HCT116 (cell line): ENCODE measurements around the gene SEMA6A. TPM values are rescaled to one million over a fixed set of nuclear protein-coding genes. Genes with fewer than 3 reads are reported as not detected.

Experiments used
- ATAC-seq: fragments of 200-7000 bp; cut with Tn5 transposase; 2 replicates; pipeline ENCODE4 v1.9.1; 2020; ENCODE audit warnings: mild to moderate bottlenecking, moderate library complexity
- BruUV-seq: library from RNA; stranded (reverse); fragments of 400-500 nt; replicated peaks from 2 replicates; lab custom pipeline; 2021; lab: Mats Ljungman, UMichigan
- CTCF ChIA-PET: fragments of 300-600 bp; sonication (Branson Sonifier 250); formaldehyde crosslinking; loops from one replicate; lab custom pipeline; 2021; ENCODE audit warnings: antibody characterized with exemption; lab: Charles Lee
- POLR2A ChIA-PET: fragments of 300-600, 350-600 bp; sonication (Branson Sonifier 250); formaldehyde crosslinking; loops from one replicate; lab custom pipeline; 2021; ENCODE audit warnings: antibody characterized with exemption; lab: Charles Lee
- RAD21 ChIA-PET, 2 experiments: fragments of 300-600 bp; sonication (Branson Sonifier 250); formaldehyde crosslinking; loops; one replicate each; lab custom pipeline; 2023; ENCODE audit warnings: low total read pairs in 2 of 2; ENCODE audit not compliant: uncharacterized antibody in 2 of 2, unreplicated experiment in 2 of 2, low non-redundant PET in 1 of 2; lab: Charles Lee
- DNase-seq: peaks from one replicate; pipeline ENCODE4 v3.0.0-alpha.2; 2010; ENCODE audit warnings: low read depth, low spot score
- H2AFZ ChIP-seq: fragments of 200-600 bp; shearing (Covaris generic), sonication (generic); 2 replicates; pipeline ENCODE4 v1.6.1; 2017; ENCODE audit warnings: low read depth, mixed run types, mixed read lengths, antibody characterized with exemption, low read length; ENCODE audit not compliant: poor library complexity, severe bottlenecking
- H3K27ac ChIP-seq: 2 replicates; pipeline ENCODE4 v1.5.1; 2012; ENCODE audit warnings: low read depth, low read length
- H3K27me3 ChIP-seq: fragments of 200-600 bp; sonication (generic); 2 replicates; pipeline ENCODE4 v1.6.1; 2016; ENCODE audit warnings: mixed run types, low read length, mixed read lengths; ENCODE audit not compliant: insufficient read depth
- H3K36me3 ChIP-seq, 2 experiments: fragments of 200-500 bp in 1 of 2; fragments of 200-600 bp in 1 of 2; sonication (Bioruptor generic) in 1 of 2; sonication (generic) in 1 of 2; 2 replicates each; pipeline versions ENCODE4 v1.5.1 to v1.6.1; 2014 to 2016; ENCODE audit warnings: low read length in 2 of 2, inconsistent platforms in 1 of 2, mixed read lengths in 1 of 2, mixed run types in 1 of 2; ENCODE audit not compliant: insufficient read depth in 2 of 2, control insufficient read depth in 1 of 2
- H3K4me1 ChIP-seq, 2 experiments: fragments of 200-600 bp in 1 of 2; sonication (generic) in 1 of 2; 2 replicates each; pipeline versions ENCODE4 v1.5.1 to v1.6.1; 2012 to 2017; ENCODE audit warnings: low read length in 2 of 2, inconsistent platforms in 1 of 2, mild to moderate bottlenecking in 1 of 2, mixed read lengths in 1 of 2, mixed run types in 1 of 2, moderate library complexity in 1 of 2; ENCODE audit not compliant: insufficient read depth in 2 of 2, control insufficient read depth in 1 of 2
- H3K4me2 ChIP-seq: fragments of 200-600 bp; sonication (generic); 2 replicates; pipeline ENCODE4 v1.6.1; 2017; ENCODE audit warnings: mixed run types, low read length, mixed read lengths
- H3K4me3 ChIP-seq, 2 experiments: fragments of 200-600 bp in 1 of 2; sonication (generic) in 1 of 2; replicated peaks in 1 of 2; 2 replicates each; pipeline ENCODE4 v1.5.1; 2011 to 2016; ENCODE audit warnings: low read length in 2 of 2, control low read depth in 1 of 2, low read depth in 1 of 2, mild to moderate bottlenecking in 1 of 2, mixed read lengths in 1 of 2, mixed run types in 1 of 2
- H3K79me2 ChIP-seq: fragments of 200-600 bp; sonication (generic); 2 replicates; pipeline ENCODE4 v1.6.1; 2017; ENCODE audit warnings: mild to moderate bottlenecking, mixed run types, low read length, moderate library complexity, mixed read lengths; ENCODE audit not compliant: insufficient read depth
- H3K9ac ChIP-seq: fragments of 200-600 bp; sonication (generic); 2 replicates; pipeline ENCODE4 v1.6.1; 2016; ENCODE audit warnings: low read length, mixed read lengths
- H3K9me2 ChIP-seq: fragments of 200-600 bp; sonication (generic), shearing (Covaris generic); 2 replicates; pipeline ENCODE4 v1.6.1; 2017; ENCODE audit warnings: mixed run types, mild to moderate bottlenecking, moderate library complexity; ENCODE audit not compliant: insufficient read depth
- H3K9me3 ChIP-seq, 2 experiments: fragments of 200-500 bp in 1 of 2; fragments of 200-600 bp in 1 of 2; sonication (Bioruptor generic) in 1 of 2; sonication (generic) in 1 of 2; 2 replicates each; pipeline ENCODE4 v1.6.1; 2014 to 2017; ENCODE audit warnings: low read length in 2 of 2, mixed read lengths in 2 of 2, inconsistent platforms in 1 of 2, low read depth in 1 of 2, mild to moderate bottlenecking in 1 of 2, mixed run types in 1 of 2, moderate library complexity in 1 of 2; ENCODE audit not compliant: control insufficient read depth in 1 of 2, insufficient read depth in 1 of 2
- H4K20me1 ChIP-seq: fragments of 200-600 bp; sonication (generic), shearing (Covaris generic); 2 replicates; pipeline ENCODE4 v1.6.1; 2017; ENCODE audit warnings: mixed run types, mild to moderate bottlenecking, moderate library complexity; ENCODE audit not compliant: insufficient read depth
- CBX3 ChIP-seq: IDR thresholded peaks from 2 replicates; pipeline ENCODE4 v1.6.1; 2012; ENCODE audit warnings: low read depth
- CEBPB ChIP-seq: IDR thresholded peaks from 2 replicates; pipeline ENCODE4 v1.6.1; 2012; ENCODE audit warnings: low read depth
- ELF1 ChIP-seq: IDR thresholded peaks from 2 replicates; pipeline ENCODE4 v1.6.1; 2012; ENCODE audit warnings: low read depth, borderline replicate concordance
- EZH2 ChIP-seq: fragments of 200-600 bp; sonication (generic); IDR thresholded peaks from 2 replicates; pipeline ENCODE4 v1.6.1; 2017; ENCODE audit warnings: antibody characterized with exemption, mixed run types
- EZH2phosphoT487 ChIP-seq: fragments of 200-600 bp; IDR thresholded peaks from 2 replicates; pipeline ENCODE4 v1.6.1; 2018; ENCODE audit warnings: antibody characterized with exemption, borderline replicate concordance
- FOSL1 ChIP-seq: IDR thresholded peaks from 2 replicates; pipeline ENCODE4 v1.6.1; 2012; ENCODE audit warnings: low read depth
- RAD21 ChIP-seq: IDR thresholded peaks from 2 replicates; pipeline ENCODE4 v1.6.1; 2012; ENCODE audit warnings: low read depth, mild to moderate bottlenecking
- SIN3A ChIP-seq: IDR thresholded peaks from 2 replicates; pipeline ENCODE4 v1.6.1; 2012; ENCODE audit warnings: low read depth
- SP1 ChIP-seq: IDR thresholded peaks from 2 replicates; pipeline ENCODE4 v1.6.1; 2012; ENCODE audit warnings: low read depth
- SRF ChIP-seq: IDR thresholded peaks from 2 replicates; pipeline ENCODE4 v1.6.1; 2012; ENCODE audit warnings: low read depth
- TCF7L2 ChIP-seq: IDR thresholded peaks from 2 replicates; pipeline ENCODE4 v1.7.0; 2011; ENCODE audit warnings: borderline replicate concordance, inconsistent platforms; ENCODE audit not compliant: insufficient read depth, insufficient read length; ENCODE audit errors: extremely low read depth
- ZFX ChIP-seq: fragments of 450-650 bp; IDR thresholded peaks from 2 replicates; pipeline ENCODE4 v1.6.1; 2017
- ZNF274 ChIP-seq: fragments of 200-500 bp; sonication (Bioruptor generic); IDR thresholded peaks from 2 replicates; pipeline ENCODE4 v1.6.1; 2014; ENCODE audit warnings: mild to moderate bottlenecking, low read depth, low read length, inconsistent platforms
- intact Hi-C: fragments of 100-400 bp; cut with micrococcal nuclease; formaldehyde crosslinking; loops from 2 replicates; pipeline ENCODE4 v1.10.0; 2022
- total RNA-seq: library from RNA; stranded (reverse); gene quantifications from one replicate; pipeline ENCODE4 v1.2.1, GENCODE V29; 2021; ENCODE audit not compliant: unreplicated experiment
- TF ChIP-seq, protein P1 (sequence below), 3 experiments: fragments of 200-600 bp in 1 of 3; sonication (generic) in 1 of 3; IDR thresholded peaks in 2 of 3; conservative IDR thresholded peaks in 1 of 3; 2 replicates each; pipeline ENCODE4 v1.5.1; 2012 to 2017; ENCODE audit warnings: low read depth in 2 of 3, low read length in 2 of 3, antibody characterized with exemption in 1 of 3, borderline replicate concordance in 1 of 3, control low read depth in 1 of 3, mild to moderate bottlenecking in 1 of 3, mixed read lengths in 1 of 3, mixed run types in 1 of 3, moderate library complexity in 1 of 3; ENCODE audit not compliant: insufficient read depth in 1 of 3
- TF ChIP-seq, protein P2 (sequence below): IDR thresholded peaks from 2 replicates; pipeline ENCODE4 v1.6.1; 2011; ENCODE audit warnings: mild to moderate bottlenecking, low read length, moderate library complexity; ENCODE audit not compliant: insufficient replicate concordance; ENCODE audit errors: extremely low read depth
- TF ChIP-seq, protein P3 (sequence below): IDR thresholded peaks from 2 replicates; pipeline ENCODE4 v1.6.1; 2012

Gene SEMA6A
- total RNA-seq, 1 experiment from 2014 or later: 6.7 TPM

DNA sequence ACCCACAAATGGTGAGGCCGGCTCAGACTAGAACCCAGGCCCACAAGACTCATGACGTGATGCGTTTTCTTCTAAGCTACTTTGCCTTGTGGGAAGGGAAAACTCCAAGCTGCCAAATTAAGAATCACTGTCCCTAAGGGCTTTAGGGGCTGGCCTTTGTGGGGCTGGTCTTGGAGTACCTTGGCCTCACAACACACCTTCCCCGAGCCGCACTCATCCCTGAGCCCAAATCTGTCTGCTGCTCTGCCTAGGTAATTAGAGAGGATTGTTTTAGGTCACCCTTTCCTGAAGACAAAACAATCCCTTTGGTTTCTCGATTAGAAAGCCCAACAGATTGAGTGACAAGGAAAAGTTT is 137.3 kb downstream of the SEMA6A start (continued):
- TF ChIP-seq, protein P1, sequence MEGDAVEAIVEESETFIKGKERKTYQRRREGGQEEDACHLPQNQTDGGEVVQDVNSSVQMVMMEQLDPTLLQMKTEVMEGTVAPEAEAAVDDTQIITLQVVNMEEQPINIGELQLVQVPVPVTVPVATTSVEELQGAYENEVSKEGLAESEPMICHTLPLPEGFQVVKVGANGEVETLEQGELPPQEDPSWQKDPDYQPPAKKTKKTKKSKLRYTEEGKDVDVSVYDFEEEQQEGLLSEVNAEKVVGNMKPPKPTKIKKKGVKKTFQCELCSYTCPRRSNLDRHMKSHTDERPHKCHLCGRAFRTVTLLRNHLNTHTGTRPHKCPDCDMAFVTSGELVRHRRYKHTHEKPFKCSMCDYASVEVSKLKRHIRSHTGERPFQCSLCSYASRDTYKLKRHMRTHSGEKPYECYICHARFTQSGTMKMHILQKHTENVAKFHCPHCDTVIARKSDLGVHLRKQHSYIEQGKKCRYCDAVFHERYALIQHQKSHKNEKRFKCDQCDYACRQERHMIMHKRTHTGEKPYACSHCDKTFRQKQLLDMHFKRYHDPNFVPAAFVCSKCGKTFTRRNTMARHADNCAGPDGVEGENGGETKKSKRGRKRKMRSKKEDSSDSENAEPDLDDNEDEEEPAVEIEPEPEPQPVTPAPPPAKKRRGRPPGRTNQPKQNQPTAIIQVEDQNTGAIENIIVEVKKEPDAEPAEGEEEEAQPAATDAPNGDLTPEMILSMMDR (IDR thresholded peaks at IDR 0.05 in 2 of 3, conservative IDR thresholded peaks at IDR 0.05 in 1 of 3; ENCODE audit: borderline replicate concordance in 1 of 3, insufficient read depth in 1 of 3, low read depth in 2 of 3, low read length in 2 of 3): no peak
- TF ChIP-seq ELF1: no peak
- TF ChIP-seq FOSL1: no peak
- no peak for TF ChIP-seq CBX3
- TF ChIP-seq, protein P2, sequence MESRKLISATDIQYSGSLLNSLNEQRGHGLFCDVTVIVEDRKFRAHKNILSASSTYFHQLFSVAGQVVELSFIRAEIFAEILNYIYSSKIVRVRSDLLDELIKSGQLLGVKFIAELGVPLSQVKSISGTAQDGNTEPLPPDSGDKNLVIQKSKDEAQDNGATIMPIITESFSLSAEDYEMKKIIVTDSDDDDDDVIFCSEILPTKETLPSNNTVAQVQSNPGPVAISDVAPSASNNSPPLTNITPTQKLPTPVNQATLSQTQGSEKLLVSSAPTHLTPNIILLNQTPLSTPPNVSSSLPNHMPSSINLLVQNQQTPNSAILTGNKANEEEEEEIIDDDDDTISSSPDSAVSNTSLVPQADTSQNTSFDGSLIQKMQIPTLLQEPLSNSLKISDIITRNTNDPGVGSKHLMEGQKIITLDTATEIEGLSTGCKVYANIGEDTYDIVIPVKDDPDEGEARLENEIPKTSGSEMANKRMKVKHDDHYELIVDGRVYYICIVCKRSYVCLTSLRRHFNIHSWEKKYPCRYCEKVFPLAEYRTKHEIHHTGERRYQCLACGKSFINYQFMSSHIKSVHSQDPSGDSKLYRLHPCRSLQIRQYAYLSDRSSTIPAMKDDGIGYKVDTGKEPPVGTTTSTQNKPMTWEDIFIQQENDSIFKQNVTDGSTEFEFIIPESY: no peak
- TF ChIP-seq, protein P3, sequence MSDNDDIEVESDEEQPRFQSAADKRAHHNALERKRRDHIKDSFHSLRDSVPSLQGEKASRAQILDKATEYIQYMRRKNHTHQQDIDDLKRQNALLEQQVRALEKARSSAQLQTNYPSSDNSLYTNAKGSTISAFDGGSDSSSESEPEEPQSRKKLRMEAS: no peak

- Histone ChIP-seq H3K9me3 (no peaks in the 10 kb centered on the region), H3K79me2 (no peaks in the 10 kb centered on the region), H2AFZ (no peak overlapping the region), H3K4me1 (no peaks in the 10 kb centered on the region), H4K20me1 (no peaks in the 10 kb centered on the region), H3K9ac (no peak overlapping the region), H3K36me3 (no peaks in the 10 kb centered on the region), H3K27me3 (no peaks in the 10 kb centered on the region), H3K4me3 (no peak overlapping the region), H3K27ac (no peak overlapping the region), H3K4me2 (no peak overlapping the region), H3K9me2 (no peaks in the 10 kb centered on the region)
- intact Hi-C loops: no loop called here
- TF ChIP-seq, protein P2: no peak
- TF ChIP-seq EZH2phosphoT487 (no peak), EZH2 (no peak), ZNF274 (no peak), RAD21 (no peak), SRF (no peak), CBX3 (no peak), TCF7L2 (no peak), SIN3A (no peak), ZFX (no peak), CEBPB (no peak), SP1 (no peak)
- TF ChIP-seq, protein P1 (IDR thresholded peaks at IDR 0.05 in 2 of 3, conservative IDR thresholded peaks at IDR 0.05 in 1 of 3; ENCODE audit: borderline replicate concordance in 1 of 3, insufficient read depth in 1 of 3, low read depth in 2 of 3, low read length in 2 of 3): no peak
- ATAC-seq: no peak
- DNase-seq: no peak
- ChIA-PET POLR2A (no interaction called here), CTCF (no interaction called here), RAD21 (no interaction called here)
- no TSS peak for BruUV-seq
Measured at GRCh38 chr5:116436674-116437350, 137.8 kb downstream of the SEMA6A start.
